Measurements from ENCODE around the gene ORAI2.
A peak's percentile ranks its signal among the peaks of the same experiment; 100 is the strongest.
"Not testable (repeated sequence)": the region's sequence is repeated elsewhere in the genome, so short reads cannot be mapped to it uniquely, and the experiment has no call there.

The ORAI2 gene

GRCh38 chr7:102447311-102447710 lies 13.9 kb downstream of the ORAI2 start:
- DNase-seq: no peak

GRCh38 chr7:102449136-102449535 lies 15.8 kb downstream of the ORAI2 start:
- no peak for DNase-seq

GRCh38 chr7:102450242-102450641 lies 16.9 kb downstream of the ORAI2 start:
- DNase-seq: no peak

- no peak for DNase-seq
Measured at GRCh38 chr7:102451371-102452054, 18.1 kb downstream of the ORAI2 start.

- DNase-seq: no peak
Measured at GRCh38 chr7:102452451-102452850, 19.1 kb downstream of the ORAI2 start.

GRCh38 chr7:102453319-102453718 lies 19.9 kb downstream of the ORAI2 start:
- DNase-seq: no peak

- DNase-seq: peak; percentile 15
Measured at GRCh38 chr7:102454468-102454867, 21.1 kb downstream of the ORAI2 start.

GRCh38 chr7:102454932-102455331 lies 21.6 kb downstream of the ORAI2 start:
- DNase-seq: not testable (repeated sequence)

- no peak for DNase-seq
Measured at GRCh38 chr7:102455596-102455995, 22.2 kb downstream of the ORAI2 start.

GRCh38 chr7:102456327-102456726 lies 23.0 kb downstream of the ORAI2 start:
- DNase-seq: no peak

- DNase-seq: no peak
Measured at GRCh38 chr7:102457352-102457924, 24.1 kb downstream of the ORAI2 start.

- no peak for DNase-seq
Measured at GRCh38 chr7:102459221-102459844, 26.0 kb downstream of the ORAI2 start.

GRCh38 chr7:102460467-102460866 lies 27.1 kb downstream of the ORAI2 start:
- no peak for DNase-seq

GRCh38 chr7:102463841-102464576 lies 30.6 kb downstream of the ORAI2 start:
- no peak for DNase-seq

- DNase-seq: peak; percentile 93
Measured at GRCh38 chr7:102464577-102465280, 31.4 kb downstream of the ORAI2 start, which contains the start of the genes ALKBH4 and LRWD1. Gene ALKBH4, minus strand, starts transcription at chr7:102464863. Its CDS starts 27 bp downstream, at chr7:102464836. Gene LRWD1, plus strand, starts transcription at chr7:102464984. Its CDS starts 97 bp downstream, at chr7:102465081.

- DNase-seq: no peak
Measured at GRCh38 chr7:102466097-102466496, 32.7 kb downstream of the ORAI2 start.

GRCh38 chr7:102467581-102468477 lies 34.5 kb downstream of the ORAI2 start:
- no peak for DNase-seq

GRCh38 chr7:102468478-102469350 lies 35.3 kb downstream of the ORAI2 start:
- no peak for DNase-seq

- DNase-seq: no peak
Measured at GRCh38 chr7:102469351-102469971, 36.1 kb downstream of the ORAI2 start.

Data from NCI-H1092 treated with DMSO at 0.1 percent for 48 hours (cell line).